Subcutaneous abdominal adipose tissue (tissue), 5 donors: ENCODE data around the gene U2SURP.

ENCODE experiments used
- H3K27ac ChIP-seq: one replicate; pipeline ENCODE4 v1.7.0; 2013; ENCODE audit warnings: low read depth, mild to moderate bottlenecking, inconsistent platforms, low read length, moderate library complexity
- H3K27me3 ChIP-seq, 5 donors: one replicate each; pipeline ENCODE4 v1.7.0; 2013; ENCODE audit warnings: low read length in 5 of 5, inconsistent platforms in 1 of 5; ENCODE audit not compliant: control insufficient read depth in 5 of 5, insufficient read depth in 4 of 5
- H3K36me3 ChIP-seq, 5 donors: one replicate each; pipeline ENCODE4 v1.7.0; 2013; ENCODE audit warnings: low read length in 5 of 5; ENCODE audit not compliant: control insufficient read depth in 5 of 5, insufficient read depth in 5 of 5
- H3K4me1 ChIP-seq, 5 donors: one replicate each; pipeline ENCODE4 v1.7.0; 2013; ENCODE audit warnings: low read length in 5 of 5, mild to moderate bottlenecking in 3 of 5, moderate library complexity in 1 of 5; ENCODE audit not compliant: control insufficient read depth in 5 of 5, insufficient read depth in 5 of 5
- H3K4me3 ChIP-seq, 5 donors: one replicate each; pipeline ENCODE4 v1.7.0; 2013; ENCODE audit warnings: low read length in 5 of 5, low read depth in 1 of 5
- H3K9ac ChIP-seq, 5 donors: one replicate each; pipeline ENCODE4 v1.7.0; 2013; ENCODE audit warnings: low read length in 5 of 5, mild to moderate bottlenecking in 4 of 5, moderate library complexity in 3 of 5
- H3K9me3 ChIP-seq, 5 donors: one replicate each; pipeline ENCODE4 v1.7.0; 2013; ENCODE audit warnings: low read length in 5 of 5; ENCODE audit not compliant: control insufficient read depth in 5 of 5
- donor health status: healthy.
- donor health status: healthy.
- donor health status: healthy.
- donor health status: healthy.
- donor health status: healthy.

The U2SURP gene

DNA sequence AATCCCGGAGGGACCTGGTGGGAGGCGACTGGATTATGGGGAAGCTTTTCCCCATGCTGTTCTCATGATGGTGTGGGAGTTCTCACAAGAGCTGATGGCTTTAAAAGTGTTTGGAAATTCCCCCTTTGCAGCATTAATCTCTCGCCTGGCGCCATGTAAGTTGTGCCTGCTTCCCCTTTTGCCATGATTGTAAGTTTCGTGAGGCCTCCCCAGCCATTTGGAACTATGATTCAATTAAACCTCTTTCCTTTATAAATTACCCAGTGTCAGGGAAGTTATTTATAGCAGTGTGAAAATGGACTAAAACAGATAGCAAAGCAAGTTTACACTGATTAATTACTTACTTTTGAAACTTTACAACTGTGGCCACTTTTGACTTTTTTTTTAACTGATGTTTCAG is 10.6 kb upstream of the U2SURP start:
- H3K4me1 ChIP-seq = peaks cover 0 to 9% (median 5%) of the 10 kb centered on the region in 5 donors
- H3K36me3 ChIP-seq = no peaks in the 10 kb centered on the region
- no peak overlapping the region for H3K4me3 ChIP-seq
- H3K27me3 ChIP-seq = no peaks in the 10 kb centered on the region
- no peaks in the 10 kb centered on the region for H3K9me3 ChIP-seq
- no peak overlapping the region for H3K9ac ChIP-seq
- H3K27ac ChIP-seq = no peak overlapping the region

DNA sequence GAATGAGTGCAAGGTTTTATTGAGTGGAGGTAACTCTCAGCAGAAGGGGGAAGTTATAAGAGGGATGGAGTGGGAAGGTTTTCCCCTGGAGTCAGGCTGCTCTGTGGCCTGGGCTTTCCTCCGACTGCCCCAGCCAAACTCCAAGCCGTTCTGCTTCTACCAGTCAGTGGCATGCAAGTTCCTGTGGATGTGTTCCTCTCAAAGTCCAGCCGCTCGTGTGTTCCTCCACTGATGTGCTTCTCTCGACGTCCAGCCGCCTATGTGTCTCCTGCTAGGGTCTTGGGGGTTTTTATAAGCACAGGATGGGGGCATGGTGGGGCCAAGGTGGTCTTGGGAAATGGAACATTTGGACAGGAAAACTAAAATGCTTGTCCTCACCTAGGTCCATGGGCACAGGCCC is 9.0 kb upstream of the U2SURP start:
- Histone ChIP-seq H3K4me3 (no peak overlapping the region), H3K4me1 (peaks cover 0 to 10% (median 5%) of the 10 kb centered on the region in 5 donors), H3K9me3 (no peaks in the 10 kb centered on the region), H3K27ac (no peak overlapping the region), H3K9ac (no peak overlapping the region), H3K27me3 (no peaks in the 10 kb centered on the region), H3K36me3 (no peaks in the 10 kb centered on the region)

DNA sequence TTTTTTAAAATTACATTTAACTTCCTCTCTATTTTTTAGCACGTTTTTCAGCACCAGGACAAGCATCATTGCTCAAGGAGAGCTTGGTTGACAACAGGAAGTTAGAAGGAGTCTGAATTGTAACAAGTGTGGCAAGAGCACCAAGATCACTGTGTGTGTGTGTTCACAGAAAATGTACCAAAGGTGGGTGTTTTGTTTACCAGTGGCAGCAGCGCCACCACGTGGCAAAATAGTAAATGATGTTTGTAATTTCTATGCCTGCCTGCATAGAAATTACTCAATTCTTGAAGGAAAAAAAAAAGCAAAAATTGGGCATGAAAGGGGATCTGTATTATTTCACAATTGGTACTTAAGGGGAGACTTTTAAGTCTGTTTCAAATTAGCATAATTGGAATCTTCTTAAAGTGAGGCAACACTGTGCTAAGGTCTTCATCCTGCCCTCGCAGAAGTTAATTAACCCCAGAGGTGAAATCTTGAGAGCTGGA is 7.4 kb upstream of the U2SURP start:
- Histone ChIP-seq H3K27me3 (no peaks in the 10 kb centered on the region), H3K36me3 (no peaks in the 10 kb centered on the region), H3K4me1 (peaks cover 0 to 13% (median 5%) of the 10 kb centered on the region in 5 donors), H3K4me3 (no peak overlapping the region), H3K9me3 (no peaks in the 10 kb centered on the region), H3K27ac (peak overlapping the region; percentile 28), H3K9ac (no peak overlapping the region)

DNA sequence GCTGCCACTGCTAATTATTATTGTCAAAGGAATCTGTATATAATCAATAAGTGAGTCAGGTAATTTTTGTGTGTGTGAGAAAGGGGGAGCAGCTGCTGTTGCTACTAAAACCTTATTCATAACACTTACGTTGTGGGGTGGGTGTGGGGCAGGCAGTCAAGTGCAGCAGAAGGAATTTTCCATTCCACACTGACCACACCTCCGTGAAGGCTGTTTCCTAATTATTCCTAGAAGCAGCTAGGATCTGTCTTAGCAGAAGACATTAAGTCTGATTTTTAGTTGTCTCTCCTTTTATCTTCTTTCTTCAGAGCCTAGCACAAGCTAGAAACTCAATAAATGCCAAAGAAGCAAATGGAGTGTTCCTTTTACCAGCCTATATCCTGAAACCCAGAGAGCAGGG is 4.0 kb upstream of the U2SURP start:
- H3K27ac ChIP-seq = peak overlapping the region; percentile 39
- peaks cover 0 to 31% (median 27%) of the 10 kb centered on the region in 5 donors for H3K4me1 ChIP-seq
- H3K9ac ChIP-seq = peak overlapping the region in 1 of 5 donors; percentile 36
- no peaks in the 10 kb centered on the region for H3K36me3 ChIP-seq
- H3K9me3 ChIP-seq = no peaks in the 10 kb centered on the region
- H3K4me3 ChIP-seq = no peak overlapping the region
- no peaks in the 10 kb centered on the region for H3K27me3 ChIP-seq

DNA sequence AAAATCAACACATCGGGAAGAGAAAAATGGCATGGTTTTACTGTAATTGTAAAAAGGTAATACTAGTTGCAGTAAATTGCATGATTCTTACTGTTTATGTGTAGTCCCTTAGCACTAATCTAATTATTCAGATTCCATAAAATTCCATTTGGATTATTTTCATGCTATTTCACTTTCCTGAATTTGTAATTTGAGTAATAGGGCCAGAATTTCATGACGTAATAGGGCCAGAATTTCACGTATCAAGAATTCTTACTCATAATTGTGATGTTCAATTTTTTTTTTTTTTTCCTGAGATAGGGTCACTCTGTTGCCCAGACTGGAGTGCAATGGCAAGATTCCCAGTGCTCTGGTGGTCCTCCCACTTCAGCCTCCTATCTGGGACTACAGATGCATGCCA is 2.9 kb upstream of the U2SURP start:
- Histone ChIP-seq H3K9ac (no peak overlapping the region), H3K27ac (no peak overlapping the region), H3K36me3 (no peaks in the 10 kb centered on the region), H3K27me3 (no peaks in the 10 kb centered on the region), H3K4me3 (no peak overlapping the region), H3K9me3 (no peaks in the 10 kb centered on the region), H3K4me1 (peaks cover 5 to 41% (median 38%) of the 10 kb centered on the region in 5 donors)

- no peaks in the 10 kb centered on the region for H3K27me3 ChIP-seq
- H3K4me1 ChIP-seq = peaks cover 5 to 39% (median 37%) of the 10 kb centered on the region in 5 donors
- peak overlapping the region in 3 of 5 donors; percentile 46 to 98 (median 95) for H3K9ac ChIP-seq
- peak overlapping the region in 3 of 5 donors; percentile 2 to 94 (median 91) for H3K4me3 ChIP-seq
- H3K9me3 ChIP-seq = no peaks in the 10 kb centered on the region
- H3K36me3 ChIP-seq = no peaks in the 10 kb centered on the region
- H3K27ac ChIP-seq = peak overlapping the region; percentile 88
Observed at GRCh38 chr3:142999881-143000280, 1.5 kb upstream of the U2SURP start.

- no peaks in the 10 kb centered on the region for H3K9me3 ChIP-seq
- H3K36me3 ChIP-seq = no peaks in the 10 kb centered on the region
- peak overlapping the region; percentile 90 to 98 (median 94) for H3K4me3 ChIP-seq
- H3K9ac ChIP-seq = peak overlapping the region; percentile 93 to 99 (median 98)
- H3K27ac ChIP-seq = peak overlapping the region; percentile 88
- no peaks in the 10 kb centered on the region for H3K27me3 ChIP-seq
- H3K4me1 ChIP-seq = peaks cover 5 to 39% (median 37%) of the 10 kb centered on the region in 5 donors
Observed at GRCh38 chr3:143000528-143000927, 842 bp upstream of the U2SURP start.

DNA sequence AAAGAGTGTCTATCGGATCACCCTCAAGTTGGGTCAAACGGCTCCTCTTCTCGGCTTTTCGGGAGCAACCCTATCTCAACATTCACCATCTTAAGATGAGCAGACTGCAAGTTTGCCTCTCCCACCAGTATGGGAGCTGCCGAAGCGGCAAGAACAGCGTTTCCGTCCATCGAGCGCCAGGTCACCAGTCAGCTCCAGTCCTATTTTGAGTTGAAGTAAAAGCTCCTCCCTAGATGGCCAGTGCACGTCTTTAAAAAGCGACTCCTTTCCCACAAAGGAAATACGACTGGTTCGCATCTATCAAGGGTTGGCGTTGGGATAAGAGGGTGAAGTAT is 369 bp upstream of the U2SURP start:
- H3K9ac ChIP-seq = peak overlapping the region; percentile 93 to 99 (median 98)
- no peaks in the 10 kb centered on the region for H3K27me3 ChIP-seq

DNA sequence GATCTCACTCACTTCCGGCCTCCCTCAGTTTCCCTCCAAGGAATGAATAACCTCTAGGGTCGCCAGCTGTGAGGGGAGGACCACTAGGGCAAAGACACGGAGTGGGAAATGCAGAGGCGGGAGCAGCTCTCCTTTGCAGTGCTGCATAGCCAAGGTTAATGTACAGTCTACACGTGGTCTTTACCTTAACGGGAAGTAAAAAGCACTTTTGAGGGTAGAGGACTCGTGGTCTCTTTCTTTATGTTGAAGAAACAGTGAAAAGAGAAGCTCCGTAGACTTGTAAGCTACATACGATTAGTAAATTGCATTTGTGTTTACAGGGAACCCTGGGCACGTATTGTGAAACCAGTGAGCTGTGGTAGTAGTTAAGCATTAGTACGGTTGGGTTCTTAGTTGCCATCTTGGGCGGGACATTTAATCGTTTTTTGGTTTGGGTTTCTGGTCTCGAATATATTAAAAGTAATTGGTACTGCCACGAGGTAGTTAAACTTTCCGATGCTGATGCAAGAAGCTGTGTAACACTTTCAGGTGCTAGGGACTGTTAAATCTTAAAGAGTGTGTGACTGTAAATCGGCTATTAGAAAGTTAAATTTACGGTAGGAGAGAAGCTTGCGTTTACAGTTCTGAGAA is 828 bp downstream of the U2SURP start:
- H3K27ac ChIP-seq = peak overlapping the region; percentile 88
- H3K9ac ChIP-seq = peak overlapping the region; percentile 93 to 99 (median 98)
- H3K9me3 ChIP-seq = no peaks in the 10 kb centered on the region
- no peaks in the 10 kb centered on the region for H3K36me3 ChIP-seq
- peak overlapping the region; percentile 90 to 98 (median 94) for H3K4me3 ChIP-seq
- H3K27me3 ChIP-seq = no peaks in the 10 kb centered on the region
- peaks cover 5 to 40% (median 38%) of the 10 kb centered on the region in 5 donors for H3K4me1 ChIP-seq

More for the DNA sequence above, 369 bp upstream of the U2SURP start:
- Histone ChIP-seq H3K9me3 (no peaks in the 10 kb centered on the region), H3K36me3 (no peaks in the 10 kb centered on the region), H3K4me3 (peak overlapping the region; percentile 90 to 98 (median 94)), H3K4me1 (peaks cover 5 to 39% (median 38%) of the 10 kb centered on the region in 5 donors), H3K27ac (peak overlapping the region; percentile 88)

GRCh38 chr3:143002727-143003126 is 1.4 kb downstream of the U2SURP start:
- Histone ChIP-seq H3K36me3 (no peaks in the 10 kb centered on the region), H3K27ac (no peak overlapping the region), H3K9me3 (no peaks in the 10 kb centered on the region), H3K4me1 (peaks cover 5 to 38% (median 36%) of the 10 kb centered on the region in 5 donors), H3K27me3 (no peaks in the 10 kb centered on the region), H3K4me3 (peak overlapping the region; percentile 90 to 98 (median 94)), H3K9ac (peak overlapping the region; percentile 93 to 99 (median 98))
